Measurements from ENCODE around the gene KLF6. TPM values are rescaled to one million over a fixed set of nuclear protein-coding genes. Genes with fewer than 3 reads are reported as not detected.
A peak's percentile ranks its signal among the peaks of the same experiment; 100 is the strongest.

The KLF6 gene
- total and polyA plus RNA-seq, 2 donors (not counting 3 experiments of a cell fraction or from before 2014, with no cell fraction given): 183 to 307 TPM

DNA sequence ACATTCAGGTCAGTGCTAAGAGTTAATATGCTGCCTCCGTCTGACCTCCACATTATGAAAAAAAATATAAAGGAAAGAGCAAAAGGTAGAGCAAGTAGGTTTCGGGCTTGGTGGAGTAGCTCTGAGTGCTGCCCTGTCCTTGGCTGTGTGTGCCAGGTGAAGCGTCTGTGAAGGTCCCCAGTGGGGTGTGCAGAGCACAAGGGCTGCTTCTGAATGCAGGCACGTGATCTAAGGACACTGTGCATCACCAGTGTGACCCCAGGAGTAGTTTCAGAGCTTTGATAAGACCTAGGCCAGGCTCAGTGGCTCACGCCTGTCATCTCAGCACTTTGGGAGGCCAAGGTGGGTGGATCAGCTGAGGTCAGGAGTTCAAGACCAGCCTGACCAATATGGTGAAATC lies 36.0 kb downstream of the KLF6 start:
- H3K4me2 ChIP-seq (ENCODE audit: insufficient read depth, low read length): no peak overlapping the region
- ChIA-PET POLR2A (no interaction called here), CTCF (no interaction called here)
- TF ChIP-seq POLR2A (IDR thresholded peaks at IDR 0.05; ENCODE audit: low read depth, low read length) (no peak), POLR2AphosphoS5 (IDR thresholded peaks at IDR 0.05; ENCODE audit: insufficient read depth, low read depth, low read length) (no peak)
- H4K20me1 ChIP-seq (replicated peaks; ENCODE audit: control insufficient read depth, extremely low read depth, insufficient read depth, low read length): no peaks in the 10 kb centered on the region
- DNase-seq (ENCODE audit: low read depth, low spot score) (no peak), FAIRE-seq (no peak)
- no peak overlapping the region for H3K27ac ChIP-seq (ENCODE audit: insufficient read depth, low read depth, low read length)
- no peaks in the 10 kb centered on the region for H3K27me3 ChIP-seq (ENCODE audit: control insufficient read depth in 2 of 2, insufficient read depth in 2 of 2, low read length in 2 of 2)
- intact Hi-C loops (cut with micrococcal nuclease): no loop called here
- no peaks in the 10 kb centered on the region for H3K79me2 ChIP-seq (ENCODE audit: control insufficient read depth, insufficient read depth, low read length)
- H3K9me3 ChIP-seq (replicated peaks; ENCODE audit: control insufficient read depth, insufficient read depth, low read length): no peaks in the 10 kb centered on the region
- peaks cover 16% of the 10 kb centered on the region for H3K4me1 ChIP-seq (ENCODE audit: control insufficient read depth, extremely low read depth, insufficient read depth, low read length)
- no peak overlapping the region for H3K9ac ChIP-seq (replicated peaks; ENCODE audit: extremely low read depth, insufficient read depth, low read length)
- H3K9me1 ChIP-seq (replicated peaks; ENCODE audit: control insufficient read depth, extremely low read depth, insufficient read depth, low read length): no peaks in the 10 kb centered on the region
- BruUV-seq (replicated peaks): no TSS peak
- H3K36me3 ChIP-seq (ENCODE audit: control insufficient read depth in 2 of 2, extremely low read depth in 1 of 2, insufficient read depth in 2 of 2, low read length in 2 of 2): no peaks in the 10 kb centered on the region
- H3K4me3 ChIP-seq (replicated peaks in 1 of 3; ENCODE audit: insufficient read depth in 1 of 3, low read depth in 1 of 3, low read length in 3 of 3): no peak overlapping the region
- dilution Hi-C loops (cut with MboI; ENCODE audit: extremely low pct_ligation_motif_present, low sequenced_read_pairs): no loop called here
- H2AFZ ChIP-seq (ENCODE audit: low read depth, low read length): no peak overlapping the region

DNA sequence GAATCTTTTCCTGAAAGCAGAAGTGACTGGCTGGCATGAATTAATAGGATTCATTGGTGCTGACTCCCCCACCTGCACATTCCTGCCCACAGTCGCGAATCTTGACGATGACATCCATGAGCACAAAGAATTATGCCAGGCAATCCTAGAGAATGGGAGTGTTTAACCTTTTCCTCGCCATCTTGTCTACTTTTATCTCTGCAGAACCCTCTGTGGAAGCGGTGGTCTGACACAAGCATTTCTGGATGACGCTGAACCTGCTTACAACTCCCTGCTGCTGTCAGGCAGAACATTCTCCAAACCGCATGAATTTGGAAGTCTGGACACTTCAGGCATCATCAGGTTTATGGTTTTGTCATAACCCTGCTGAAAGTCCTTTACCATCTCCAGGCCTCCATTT lies 36.5 kb downstream of the KLF6 start:
- no peak overlapping the region for H2AFZ ChIP-seq (ENCODE audit: low read depth, low read length)
- no peak overlapping the region for H3K4me2 ChIP-seq (ENCODE audit: insufficient read depth, low read length)
- no TSS peak for BruUV-seq (replicated peaks)
- H3K79me2 ChIP-seq (ENCODE audit: control insufficient read depth, insufficient read depth, low read length): no peaks in the 10 kb centered on the region
- TF ChIP-seq, protein P1, sequence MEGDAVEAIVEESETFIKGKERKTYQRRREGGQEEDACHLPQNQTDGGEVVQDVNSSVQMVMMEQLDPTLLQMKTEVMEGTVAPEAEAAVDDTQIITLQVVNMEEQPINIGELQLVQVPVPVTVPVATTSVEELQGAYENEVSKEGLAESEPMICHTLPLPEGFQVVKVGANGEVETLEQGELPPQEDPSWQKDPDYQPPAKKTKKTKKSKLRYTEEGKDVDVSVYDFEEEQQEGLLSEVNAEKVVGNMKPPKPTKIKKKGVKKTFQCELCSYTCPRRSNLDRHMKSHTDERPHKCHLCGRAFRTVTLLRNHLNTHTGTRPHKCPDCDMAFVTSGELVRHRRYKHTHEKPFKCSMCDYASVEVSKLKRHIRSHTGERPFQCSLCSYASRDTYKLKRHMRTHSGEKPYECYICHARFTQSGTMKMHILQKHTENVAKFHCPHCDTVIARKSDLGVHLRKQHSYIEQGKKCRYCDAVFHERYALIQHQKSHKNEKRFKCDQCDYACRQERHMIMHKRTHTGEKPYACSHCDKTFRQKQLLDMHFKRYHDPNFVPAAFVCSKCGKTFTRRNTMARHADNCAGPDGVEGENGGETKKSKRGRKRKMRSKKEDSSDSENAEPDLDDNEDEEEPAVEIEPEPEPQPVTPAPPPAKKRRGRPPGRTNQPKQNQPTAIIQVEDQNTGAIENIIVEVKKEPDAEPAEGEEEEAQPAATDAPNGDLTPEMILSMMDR (IDR thresholded peaks at IDR 0.05; ENCODE audit: extremely low read depth in 1 of 2, insufficient read depth in 1 of 2, low read depth in 1 of 2, low read length in 2 of 2): no peak
- no peak for TF ChIP-seq EZH2 (IDR thresholded peaks at IDR 0.05; ENCODE audit: borderline replicate concordance, low read depth, low read length, severe bottlenecking)
- no peak for TF ChIP-seq POLR2A (IDR thresholded peaks at IDR 0.05; ENCODE audit: low read depth, low read length)
- no peak for TF ChIP-seq POLR2AphosphoS5 (IDR thresholded peaks at IDR 0.05; ENCODE audit: insufficient read depth, low read depth, low read length)
- TF ChIP-seq FOS (IDR thresholded peaks at IDR 0.05; ENCODE audit: borderline replicate concordance, insufficient read depth, low read length): no peak
- TF ChIP-seq JUN (IDR thresholded peaks at IDR 0.05; ENCODE audit: borderline replicate concordance, insufficient read depth, insufficient read length, low read depth): no peak
- TF ChIP-seq GATA2 (IDR thresholded peaks at IDR 0.05; ENCODE audit: insufficient read depth, insufficient read length, low read depth, low read length): no peak
- TF ChIP-seq, protein P2, sequence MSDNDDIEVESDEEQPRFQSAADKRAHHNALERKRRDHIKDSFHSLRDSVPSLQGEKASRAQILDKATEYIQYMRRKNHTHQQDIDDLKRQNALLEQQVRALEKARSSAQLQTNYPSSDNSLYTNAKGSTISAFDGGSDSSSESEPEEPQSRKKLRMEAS (IDR thresholded peaks at IDR 0.05; ENCODE audit: insufficient read depth, insufficient read length): no peak
- no peak for TF ChIP-seq MYC (IDR thresholded peaks at IDR 0.05; ENCODE audit: low read depth, low read length)
- no peaks in the 10 kb centered on the region for H3K9me3 ChIP-seq (replicated peaks; ENCODE audit: control insufficient read depth, insufficient read depth, low read length)
- DNase-seq (ENCODE audit: low read depth, low spot score) (no peak), FAIRE-seq (peak; percentile 80)
- H3K4me3 ChIP-seq (replicated peaks in 1 of 3; ENCODE audit: insufficient read depth in 1 of 3, low read depth in 1 of 3, low read length in 3 of 3): no peak overlapping the region
- dilution Hi-C loops (cut with MboI; ENCODE audit: extremely low pct_ligation_motif_present, low sequenced_read_pairs): no loop called here
- H3K9ac ChIP-seq (replicated peaks; ENCODE audit: extremely low read depth, insufficient read depth, low read length): no peak overlapping the region
- no peaks in the 10 kb centered on the region for H4K20me1 ChIP-seq (replicated peaks; ENCODE audit: control insufficient read depth, extremely low read depth, insufficient read depth, low read length)
- ChIA-PET POLR2A (interaction anchor here (0.6 kb wide), 1 partner anchor 703 kb away, joined by 3 read pairs; no protein-coding TSS in a partner anchor), CTCF (interaction anchor here (0.6 to 1.2 kb wide), 2 partner anchors 30 to 439 kb away, joined by 3 read pairs; no protein-coding TSS in a partner anchor)
- no peaks in the 10 kb centered on the region for H3K9me1 ChIP-seq (replicated peaks; ENCODE audit: control insufficient read depth, extremely low read depth, insufficient read depth, low read length)
- H3K27ac ChIP-seq (ENCODE audit: insufficient read depth, low read depth, low read length): no peak overlapping the region
- H3K4me1 ChIP-seq (ENCODE audit: control insufficient read depth, extremely low read depth, insufficient read depth, low read length): peaks cover 16% of the 10 kb centered on the region
- no peaks in the 10 kb centered on the region for H3K36me3 ChIP-seq (ENCODE audit: control insufficient read depth in 2 of 2, extremely low read depth in 1 of 2, insufficient read depth in 2 of 2, low read length in 2 of 2)
- H3K27me3 ChIP-seq (ENCODE audit: control insufficient read depth in 2 of 2, insufficient read depth in 2 of 2, low read length in 2 of 2): no peaks in the 10 kb centered on the region
- intact Hi-C loops (cut with micrococcal nuclease): loop anchor here (1.0 kb wide), 1 partner anchor 508 kb away; no protein-coding TSS in a partner anchor

All from endothelial cell of umbilical vein (primary cell).